Activated T-helper 2 cell treated with anti-CD3 and anti-CD28 coated beads, Interferon-gamma antibody, Interleukin-2, Interleukin-4, amounts not matched to agents 10 μg/mL and 5 μg/mL and 100 μg/mL, durations not matched to agents 14 hours and 24 hours and 36 hours (primary cell): ENCODE data around the gene VPS11. TPM values are rescaled to one million over a fixed set of nuclear protein-coding genes. Genes with fewer than 3 reads are reported as not detected.

Source experiments
- DNase-seq: peaks from one replicate; pipeline ENCODE4 v3.0.0; 2021; ENCODE audit warnings: low spot score
- H3K27ac Mint-ChIP-seq: one replicate; pipeline ENCODE4 v1.8.0; 2021; ENCODE audit warnings: mixed read lengths
- H3K27me3 Mint-ChIP-seq: one replicate; pipeline ENCODE4 v1.8.0; 2021; ENCODE audit warnings: low read depth, mixed read lengths
- H3K36me3 Mint-ChIP-seq: one replicate; pipeline ENCODE4 v1.8.0; 2021; ENCODE audit warnings: low read depth, mixed read lengths
- H3K4me1 Mint-ChIP-seq: one replicate; pipeline ENCODE4 v1.8.0; 2021; ENCODE audit warnings: low read depth, mixed read lengths
- H3K4me3 Mint-ChIP-seq: one replicate; pipeline ENCODE4 v1.8.0; 2021; ENCODE audit warnings: low read depth, mild to moderate bottlenecking, moderate library complexity, mixed read lengths
- H3K9me3 Mint-ChIP-seq: one replicate; pipeline ENCODE4 v1.8.0; 2021; ENCODE audit warnings: mixed read lengths
- intact Hi-C: fragments of 100-400 bp; cut with micrococcal nuclease; formaldehyde crosslinking; loops from one replicate; pipeline ENCODE4 v1.15.1; 2023
- total RNA-seq: library from RNA; stranded (reverse); gene quantifications from 2 replicates; pipeline ENCODE4 v1.2.3, GENCODE V29; 2022

VPS11 gene
- total RNA-seq, 1 donor from 2014 or later = 25.8 TPM

GRCh38 chr11:119130662-119131061 is 63.0 kb downstream of the VPS11 start:
- H3K4me1 Mint-ChIP-seq = peaks cover 3% of the 10 kb centered on the region
- no peaks in the 10 kb centered on the region for H3K9me3 Mint-ChIP-seq
- intact Hi-C loops = no loop called here
- no peaks in the 10 kb centered on the region for H3K27me3 Mint-ChIP-seq
- no peak overlapping the region for H3K4me3 Mint-ChIP-seq
- H3K36me3 Mint-ChIP-seq = peaks cover 51% of the 10 kb centered on the region
- H3K27ac Mint-ChIP-seq = no peak overlapping the region
- DNase-seq = no peak

Other genes starting within 250 kb of the VPS11 start
- gene CXCR5, start 183.9 kb upstream of the VPS11 start, total RNA-seq = 7.5 and 8.1 TPM in 2 replicates
- 21.9 and 23.7 TPM in 2 replicates for gene BCL9L, start 141.9 kb upstream of the VPS11 start, total RNA-seq
- 0.21 TPM in 1 of 2 replicates, not detected in the other for gene UPK2, start 111.5 kb upstream of the VPS11 start, total RNA-seq
- gene FOXR1, start 96.1 kb upstream of the VPS11 start, total RNA-seq = not detected in 2 replicates
- gene CENATAC, start 69.7 kb upstream of the VPS11 start, total RNA-seq = 44.2 and 47.7 TPM in 2 replicates
- gene RPS25, start 49.5 kb upstream of the VPS11 start, total RNA-seq = 1,728 and 1,773 TPM in 2 replicates
- gene TRAPPC4, start 49.1 kb upstream of the VPS11 start, total RNA-seq = 121 and 128 TPM in 2 replicates
- gene SLC37A4, start 36.9 kb upstream of the VPS11 start, total RNA-seq = 31.7 and 34.4 TPM in 2 replicates
- gene HYOU1, start 10.6 kb upstream of the VPS11 start, total RNA-seq = 215 and 226 TPM in 2 replicates
- gene HMBS, start 17.1 kb downstream of the VPS11 start, total RNA-seq = 57.4 and 59.0 TPM in 2 replicates
- gene DPAGT1, start 34.0 kb downstream of the VPS11 start, total RNA-seq = 82.2 and 83.4 TPM in 2 replicates
- 24.6 and 25.2 TPM in 2 replicates for gene C2CD2L, start 39.5 kb downstream of the VPS11 start, total RNA-seq
- gene HINFP, start 53.8 kb downstream of the VPS11 start, total RNA-seq = 29.8 and 35.5 TPM in 2 replicates
- 0.11 and 0.16 TPM in 2 replicates for gene ABCG4, start 81.2 kb downstream of the VPS11 start, total RNA-seq
- gene NLRX1, start 100.9 kb downstream of the VPS11 start, total RNA-seq = 26.4 and 31.6 TPM in 2 replicates
- 0.48 and 0.57 TPM in 2 replicates for gene NHERF4, start 117.7 kb downstream of the VPS11 start, total RNA-seq
- 38.6 and 39.6 TPM in 2 replicates for gene CBL, start 138.5 kb downstream of the VPS11 start, total RNA-seq
- gene MCAM, start 249.3 kb downstream of the VPS11 start, total RNA-seq = 6.0 and 7.2 TPM in 2 replicates